ENCODE results near the gene USHBP1.

The USHBP1 gene

GRCh38 chr19:17263712-17264640, 569 bp downstream of the USHBP1 start:
- no peaks in the 10 kb centered on the region for H4K20me1 ChIP-seq (ENCODE audit: insufficient read depth, low read length)
- no peaks in the 10 kb centered on the region for H3K9me2 ChIP-seq (replicated peaks; ENCODE audit: insufficient read depth, low read length)
- H3K27me3 ChIP-seq (replicated peaks; ENCODE audit: insufficient read depth, low read length), result no peaks in the 10 kb centered on the region; the same call in 1 of the 2 replicates
- TF ChIP-seq, protein P1, sequence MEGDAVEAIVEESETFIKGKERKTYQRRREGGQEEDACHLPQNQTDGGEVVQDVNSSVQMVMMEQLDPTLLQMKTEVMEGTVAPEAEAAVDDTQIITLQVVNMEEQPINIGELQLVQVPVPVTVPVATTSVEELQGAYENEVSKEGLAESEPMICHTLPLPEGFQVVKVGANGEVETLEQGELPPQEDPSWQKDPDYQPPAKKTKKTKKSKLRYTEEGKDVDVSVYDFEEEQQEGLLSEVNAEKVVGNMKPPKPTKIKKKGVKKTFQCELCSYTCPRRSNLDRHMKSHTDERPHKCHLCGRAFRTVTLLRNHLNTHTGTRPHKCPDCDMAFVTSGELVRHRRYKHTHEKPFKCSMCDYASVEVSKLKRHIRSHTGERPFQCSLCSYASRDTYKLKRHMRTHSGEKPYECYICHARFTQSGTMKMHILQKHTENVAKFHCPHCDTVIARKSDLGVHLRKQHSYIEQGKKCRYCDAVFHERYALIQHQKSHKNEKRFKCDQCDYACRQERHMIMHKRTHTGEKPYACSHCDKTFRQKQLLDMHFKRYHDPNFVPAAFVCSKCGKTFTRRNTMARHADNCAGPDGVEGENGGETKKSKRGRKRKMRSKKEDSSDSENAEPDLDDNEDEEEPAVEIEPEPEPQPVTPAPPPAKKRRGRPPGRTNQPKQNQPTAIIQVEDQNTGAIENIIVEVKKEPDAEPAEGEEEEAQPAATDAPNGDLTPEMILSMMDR (IDR thresholded peaks at IDR 0.05; ENCODE audit: low read length), result no peak
- TF ChIP-seq EZH2phosphoT487 (IDR thresholded peaks at IDR 0.05; ENCODE audit: low read length) (no peak), EZH2 (optimal IDR thresholded peaks at IDR 0.05; ENCODE audit: low read depth, low read length) (no peak)
- no peak for DNase-seq
- H3K27ac ChIP-seq (ENCODE audit: low read length), result no peak overlapping the region
- H3K9me3 ChIP-seq (replicated peaks; ENCODE audit: insufficient read depth, low read length), result no peaks in the 10 kb centered on the region
- H3K4me2 ChIP-seq (ENCODE audit: low read depth, low read length), result no peak overlapping the region
- peaks cover 8% of the 10 kb centered on the region; the same call in 1 of the 2 replicates for H3F3A ChIP-seq (ENCODE audit: insufficient read depth, low read length)
- H3K4me1 ChIP-seq (ENCODE audit: low read length), result peaks cover 5% of the 10 kb centered on the region; the same call in 1 of the 2 replicates
- H3K79me2 ChIP-seq (ENCODE audit: low read length), result peaks cover 16% of the 10 kb centered on the region
- H3K9ac ChIP-seq (ENCODE audit: low read length), result no peak overlapping the region
- H3K4me3 ChIP-seq (ENCODE audit: low read length), result no peak overlapping the region
- no peak overlapping the region for H2AFZ ChIP-seq (ENCODE audit: low read length)
- no peaks in the 10 kb centered on the region for H3K36me3 ChIP-seq (replicated peaks; ENCODE audit: insufficient read depth, low read length)

- H3K4me3 ChIP-seq (ENCODE audit: low read length), result no peak overlapping the region
- H3F3A ChIP-seq (ENCODE audit: insufficient read depth, low read length), result peaks cover 8% of the 10 kb centered on the region; the same call in 1 of the 2 replicates
- no peak overlapping the region for H2AFZ ChIP-seq (ENCODE audit: low read length)
- no peak for DNase-seq
- TF ChIP-seq, protein P1 (IDR thresholded peaks at IDR 0.05; ENCODE audit: low read length), result no peak
- TF ChIP-seq EZH2phosphoT487 (IDR thresholded peaks at IDR 0.05; ENCODE audit: low read length), result no peak
- TF ChIP-seq EZH2 (optimal IDR thresholded peaks at IDR 0.05; ENCODE audit: low read depth, low read length), result no peak
- no peaks in the 10 kb centered on the region for H3K9me2 ChIP-seq (replicated peaks; ENCODE audit: insufficient read depth, low read length)
- no peaks in the 10 kb centered on the region for H3K36me3 ChIP-seq (replicated peaks; ENCODE audit: insufficient read depth, low read length)
- peaks cover 5% of the 10 kb centered on the region; the same call in 1 of the 2 replicates for H3K4me1 ChIP-seq (ENCODE audit: low read length)
- no peaks in the 10 kb centered on the region; the same call in 1 of the 2 replicates for H3K27me3 ChIP-seq (replicated peaks; ENCODE audit: insufficient read depth, low read length)
- no peaks in the 10 kb centered on the region for H4K20me1 ChIP-seq (ENCODE audit: insufficient read depth, low read length)
- H3K4me2 ChIP-seq (ENCODE audit: low read depth, low read length), result no peak overlapping the region
- H3K9ac ChIP-seq (ENCODE audit: low read length), result no peak overlapping the region
- H3K27ac ChIP-seq (ENCODE audit: low read length), result no peak overlapping the region
- H3K9me3 ChIP-seq (replicated peaks; ENCODE audit: insufficient read depth, low read length), result no peaks in the 10 kb centered on the region
- peaks cover 2% of the 10 kb centered on the region for H3K79me2 ChIP-seq (ENCODE audit: low read length)
These were observed 2.0 kb downstream of the USHBP1 start for GRCh38 chr19:17262557-17262956.

DNA sequence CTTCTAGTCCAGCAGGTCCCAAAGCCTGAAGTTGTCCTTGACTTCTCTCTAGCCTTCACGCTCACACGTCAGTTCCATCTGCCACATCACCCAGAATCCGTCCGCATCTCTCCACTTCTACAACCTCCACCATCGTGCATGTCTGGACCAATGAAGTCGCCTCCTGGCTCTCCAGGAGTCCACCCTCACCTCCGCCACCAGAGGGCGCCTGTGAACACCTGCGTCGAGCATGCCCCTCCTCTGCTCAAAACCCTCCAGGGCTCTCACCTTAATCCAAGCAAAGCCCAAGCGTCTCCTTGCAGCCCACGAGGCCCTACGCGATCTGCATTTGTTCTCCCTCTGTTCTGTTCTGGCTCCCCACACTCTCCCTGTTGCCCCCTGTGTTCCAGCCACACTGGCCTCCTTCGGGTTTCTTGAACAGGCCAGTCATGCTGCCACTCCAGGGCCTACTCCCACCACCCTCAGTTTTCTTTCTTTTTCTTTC, 3.7 kb downstream of the USHBP1 start:
- Histone ChIP-seq H3K4me1 (ENCODE audit: low read length) (peaks cover under 1% of the 10 kb centered on the region; the same call in 1 of the 2 replicates), H3K27ac (ENCODE audit: low read length) (no peak overlapping the region), H3K9ac (ENCODE audit: low read length) (peak overlapping the region; percentile 15; the same call in 1 of the 2 replicates), H3K36me3 (replicated peaks; ENCODE audit: insufficient read depth, low read length) (no peaks in the 10 kb centered on the region), H3F3A (ENCODE audit: insufficient read depth, low read length) (no peaks in the 10 kb centered on the region), H3K9me3 (replicated peaks; ENCODE audit: insufficient read depth, low read length) (no peaks in the 10 kb centered on the region), H2AFZ (ENCODE audit: low read length) (peak overlapping the region; percentile 32; the same call in 1 of the 2 replicates), H4K20me1 (ENCODE audit: insufficient read depth, low read length) (no peaks in the 10 kb centered on the region), H3K27me3 (replicated peaks; ENCODE audit: insufficient read depth, low read length) (peaks cover 9% of the 10 kb centered on the region), H3K4me3 (ENCODE audit: low read length) (no peak overlapping the region), H3K9me2 (replicated peaks; ENCODE audit: insufficient read depth, low read length) (no peaks in the 10 kb centered on the region), H3K4me2 (ENCODE audit: low read depth, low read length) (peak overlapping the region; percentile 12; the same call in 1 of the 2 replicates), H3K79me2 (ENCODE audit: low read length) (no peaks in the 10 kb centered on the region)
- TF ChIP-seq, protein P1 (IDR thresholded peaks at IDR 0.05; ENCODE audit: low read length), result peak; percentile 97
- TF ChIP-seq EZH2 (optimal IDR thresholded peaks at IDR 0.05; ENCODE audit: low read depth, low read length), result no peak
- peak; percentile 89 for DNase-seq
